GM12875 (cell line): Measurements from ENCODE around the gene NSUN2.

Experiments
- H3K4me3 ChIP-seq: one replicate; pipeline ENCODE4 v1.5.1; 2011; ENCODE audit warnings: low read depth, low read length, control low read depth
- CTCF ChIP-seq: IDR thresholded peaks from 2 replicates; pipeline ENCODE4 v1.5.1; 2011; ENCODE audit warnings: low read depth, mild to moderate bottlenecking, control low read depth, inconsistent platforms, low read length, moderate library complexity, borderline replicate concordance; ENCODE audit not compliant: insufficient read depth

Gene NSUN2

GRCh38 chr5:6604946-6605345 is 27.9 kb downstream of the NSUN2 start:
- TF ChIP-seq CTCF = no peak
- no peak overlapping the region for H3K4me3 ChIP-seq

DNA sequence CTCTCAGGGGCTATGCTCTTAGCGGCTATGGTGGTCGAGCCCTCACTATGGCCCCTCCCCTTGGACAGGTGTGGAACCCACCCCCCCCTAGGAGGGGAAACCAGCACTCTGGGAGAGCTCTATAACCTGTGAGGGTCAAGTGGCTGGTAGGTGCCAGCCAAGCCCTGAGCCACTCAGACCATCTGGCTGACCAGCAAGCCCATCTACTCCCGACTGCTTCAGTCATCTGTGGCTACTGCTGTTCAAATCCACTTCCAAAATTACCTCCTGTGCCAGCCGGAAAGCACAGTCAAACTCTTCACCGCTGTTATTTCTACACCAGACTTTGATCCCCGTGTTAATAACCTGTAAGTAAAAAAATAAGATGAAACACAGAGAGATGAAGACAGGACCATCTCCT is 28.5 kb downstream of the NSUN2 start:
- no peak overlapping the region for H3K4me3 ChIP-seq
- TF ChIP-seq CTCF = no peak

- no peak for TF ChIP-seq CTCF
- no peak overlapping the region for H3K4me3 ChIP-seq
Observed at GRCh38 chr5:6603643-6604042, 29.2 kb downstream of the NSUN2 start.

DNA sequence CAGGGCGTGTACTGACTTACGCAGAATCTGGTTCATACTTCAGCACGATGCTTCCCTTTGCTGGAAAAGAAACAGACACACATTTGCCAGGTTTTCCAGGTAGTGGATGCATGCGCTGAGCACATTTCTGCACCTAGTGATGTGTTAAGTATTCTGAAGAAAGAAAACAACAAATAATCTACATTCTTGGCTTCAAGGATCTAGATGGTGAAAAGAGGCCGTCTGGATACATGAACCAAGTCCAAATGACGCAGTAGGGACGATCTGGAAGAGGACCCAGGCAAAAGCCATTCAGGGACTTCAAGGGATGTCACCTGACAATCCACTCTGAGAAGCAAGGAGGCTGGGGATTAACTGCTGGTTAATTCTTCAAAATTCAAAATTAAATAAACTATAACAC is 30.4 kb downstream of the NSUN2 start:
- H3K4me3 ChIP-seq = no peak overlapping the region
- no peak for TF ChIP-seq CTCF

- TF ChIP-seq CTCF = no peak
- H3K4me3 ChIP-seq = no peak overlapping the region
Observed at GRCh38 chr5:6601816-6602215, 31.0 kb downstream of the NSUN2 start.

- no peak for TF ChIP-seq CTCF
Observed at GRCh38 chr5:6601271-6601670, 31.6 kb downstream of the NSUN2 start.

GRCh38 chr5:6599739-6600138 is 33.1 kb downstream of the NSUN2 start:
- no peak overlapping the region for H3K4me3 ChIP-seq
- no peak for TF ChIP-seq CTCF

More at GRCh38 chr5:6601271-6601670, 31.6 kb downstream of the NSUN2 start:
- H3K4me3 ChIP-seq = no peak overlapping the region
